Glutamatergic neuron (in vitro differentiated cells): ENCODE results near the gene PPIL1. TPM values are rescaled to one million over a fixed set of nuclear protein-coding genes. Genes with fewer than 3 reads are reported as not detected.

Source experiments
- DNase-seq: peaks from one replicate; pipeline ENCODE4 v3.0.0; 2022
- H3K27ac Mint-ChIP-seq: one replicate; pipeline ENCODE4 v1.8.0; 2020; ENCODE audit warnings: mild to moderate bottlenecking, mixed read lengths, inconsistent platforms; ENCODE audit not compliant: unreplicated experiment
- H3K27me3 Mint-ChIP-seq: one replicate; pipeline ENCODE4 v1.8.0; 2020; ENCODE audit warnings: mild to moderate bottlenecking, moderate library complexity, mixed read lengths, inconsistent platforms; ENCODE audit not compliant: unreplicated experiment
- H3K36me3 Mint-ChIP-seq: one replicate; pipeline ENCODE4 v1.8.0; 2020; ENCODE audit warnings: mild to moderate bottlenecking, mixed read lengths, inconsistent platforms; ENCODE audit not compliant: unreplicated experiment
- H3K4me1 Mint-ChIP-seq: one replicate; pipeline ENCODE4 v1.8.0; 2020; ENCODE audit warnings: mild to moderate bottlenecking, low read depth, mixed read lengths, inconsistent platforms; ENCODE audit not compliant: unreplicated experiment
- H3K4me3 Mint-ChIP-seq: one replicate; pipeline ENCODE4 v1.8.0; 2020; ENCODE audit warnings: mild to moderate bottlenecking, mixed read lengths, inconsistent platforms; ENCODE audit not compliant: unreplicated experiment
- H3K9me3 Mint-ChIP-seq: one replicate; pipeline ENCODE4 v1.8.0; 2020; ENCODE audit warnings: mild to moderate bottlenecking, moderate library complexity, mixed read lengths, inconsistent platforms; ENCODE audit not compliant: unreplicated experiment
- total RNA-seq: library from RNA; stranded (reverse); fragmentation: NEBNext Ultra II Directional; extraction: Animal tissue kit (Norgen Biotek cat#: 25700); gene quantifications from one replicate; pipeline ENCODE4 v1.2.1, GENCODE V29; 2021; ENCODE audit not compliant: unreplicated experiment
- TF ChIP-seq, protein P1 (sequence below): fragments of 200-600 bp; sonication (generic); IDR thresholded peaks from one replicate; pipeline ENCODE4 v1.5.0; 2021; ENCODE audit not compliant: partially characterized antibody, unreplicated experiment

PPIL1 gene
- total RNA-seq, 1 donor from 2014 or later: 28.6 TPM

- Mint-ChIP-seq H3K4me3 (no peak overlapping the region), H3K27me3 (peaks cover 4% of the 10 kb centered on the region), H3K9me3 (peaks cover 6% of the 10 kb centered on the region), H3K27ac (no peak overlapping the region), H3K36me3 (no peaks in the 10 kb centered on the region), H3K4me1 (peaks cover 33% of the 10 kb centered on the region)
- DNase-seq: no peak
- TF ChIP-seq, protein P1, sequence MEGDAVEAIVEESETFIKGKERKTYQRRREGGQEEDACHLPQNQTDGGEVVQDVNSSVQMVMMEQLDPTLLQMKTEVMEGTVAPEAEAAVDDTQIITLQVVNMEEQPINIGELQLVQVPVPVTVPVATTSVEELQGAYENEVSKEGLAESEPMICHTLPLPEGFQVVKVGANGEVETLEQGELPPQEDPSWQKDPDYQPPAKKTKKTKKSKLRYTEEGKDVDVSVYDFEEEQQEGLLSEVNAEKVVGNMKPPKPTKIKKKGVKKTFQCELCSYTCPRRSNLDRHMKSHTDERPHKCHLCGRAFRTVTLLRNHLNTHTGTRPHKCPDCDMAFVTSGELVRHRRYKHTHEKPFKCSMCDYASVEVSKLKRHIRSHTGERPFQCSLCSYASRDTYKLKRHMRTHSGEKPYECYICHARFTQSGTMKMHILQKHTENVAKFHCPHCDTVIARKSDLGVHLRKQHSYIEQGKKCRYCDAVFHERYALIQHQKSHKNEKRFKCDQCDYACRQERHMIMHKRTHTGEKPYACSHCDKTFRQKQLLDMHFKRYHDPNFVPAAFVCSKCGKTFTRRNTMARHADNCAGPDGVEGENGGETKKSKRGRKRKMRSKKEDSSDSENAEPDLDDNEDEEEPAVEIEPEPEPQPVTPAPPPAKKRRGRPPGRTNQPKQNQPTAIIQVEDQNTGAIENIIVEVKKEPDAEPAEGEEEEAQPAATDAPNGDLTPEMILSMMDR: no peak
Observed at GRCh38 chr6:36805917-36806316, 68.7 kb downstream of the PPIL1 start.

DNA sequence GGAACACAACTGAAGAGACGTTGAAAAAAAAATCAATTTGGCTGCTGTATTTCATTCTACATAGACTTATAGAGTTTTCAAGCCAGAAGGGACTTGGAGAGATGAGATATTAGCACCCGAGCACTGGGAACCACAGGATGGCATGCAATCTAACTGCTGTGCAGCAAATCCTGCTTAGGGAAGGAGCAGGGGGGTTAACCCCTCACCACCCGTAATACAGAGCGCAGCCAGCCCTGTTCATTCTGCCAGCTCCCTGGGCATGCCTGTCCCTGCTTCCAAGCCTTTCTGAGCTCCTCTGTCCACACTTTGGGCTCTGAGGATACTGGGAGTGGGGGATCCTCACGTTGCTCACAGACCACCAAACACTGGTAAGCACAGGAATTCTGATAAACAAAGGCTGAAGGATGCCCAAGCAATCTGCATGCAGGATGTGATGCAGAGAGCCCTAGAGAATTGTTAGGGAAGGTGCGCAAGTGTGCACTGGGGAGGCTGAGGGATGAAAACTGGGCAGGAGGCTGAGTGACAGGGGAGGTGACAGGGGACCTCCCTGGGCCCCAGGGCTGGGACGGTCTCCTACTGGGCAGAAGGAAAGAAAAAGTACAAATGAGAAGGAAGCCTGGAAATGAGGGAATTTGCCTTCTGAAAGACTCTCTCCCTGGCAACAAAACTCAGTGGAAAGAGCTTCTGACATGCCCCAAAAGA, 69.4 kb downstream of the PPIL1 start:
- Mint-ChIP-seq H3K27me3 (peaks cover 4% of the 10 kb centered on the region), H3K36me3 (no peaks in the 10 kb centered on the region), H3K4me3 (peak overlapping the region; percentile 84), H3K27ac (peak overlapping the region; percentile 83), H3K4me1 (peaks cover 34% of the 10 kb centered on the region), H3K9me3 (peaks cover 6% of the 10 kb centered on the region)
- DNase-seq: no peak
- TF ChIP-seq, protein P1: no peak

Other genes with a start within 250 kb of the PPIL1 start
- gene CDKN1A, start 196.1 kb downstream of the PPIL1 start, total RNA-seq: 41.3 TPM
- not detected for gene RAB44, start 177.0 kb downstream of the PPIL1 start, total RNA-seq
- 2.9 TPM for gene CPNE5, start 35.4 kb downstream of the PPIL1 start, total RNA-seq
- 57.0 TPM for gene C6orf89, start 11.1 kb upstream of the PPIL1 start, total RNA-seq
- not detected for gene PI16, start 79.9 kb upstream of the PPIL1 start, total RNA-seq
- 179 TPM for gene MTCH1, start 111.4 kb upstream of the PPIL1 start, total RNA-seq
- not detected for gene FGD2, start 130.9 kb upstream of the PPIL1 start, total RNA-seq